T-cell (primary cell): ENCODE data around the gene OR1M1. TPM values are rescaled to one million over a fixed set of nuclear protein-coding genes. Genes with fewer than 3 reads are reported as not detected.

Experiments used
- ATAC-seq, 4 experiments: fragments of 200-7000 bp in 3 of 4; fragments of 150-1000 bp in 1 of 4; cut with Tn5 transposase; replicated peaks in 1 of 4; 1 replicate in 3 of 4; 2 replicates in 1 of 4; pipeline ENCODE4 v1.10.0; 2021; ENCODE audit warnings: moderate library complexity in 3 of 4, mild to moderate bottlenecking in 2 of 4, moderate number of reproducible peaks in 1 of 4
- CTCF ChIA-PET, 2 donors: fragments of 300-600 bp; sonication (Branson Sonifier 250); formaldehyde crosslinking; loops; one replicate each; lab custom pipeline; 2022; ENCODE audit warnings: antibody characterized with exemption in 2 of 2; lab: Charles Lee
- POLR2A ChIA-PET, 2 donors: fragments of 300-600 bp; sonication (Branson Sonifier 250); formaldehyde crosslinking; loops; one replicate each; lab custom pipeline; 2022; ENCODE audit warnings: antibody characterized with exemption in 2 of 2; lab: Charles Lee
- DNase-seq, 35 experiments: peaks; one replicate each; pipeline versions ENCODE4 v3.0.0 to v3.0.0-alpha.2; 2013 to 2023
- H3K27ac ChIP-seq: one replicate; pipeline ENCODE4 v1.5.1; 2013; ENCODE audit warnings: low read length
- H3K27me3 ChIP-seq, 2 experiments: replicated peaks in 1 of 2; 1 replicate in 1 of 2; 2 replicates in 1 of 2; pipeline versions ENCODE4 v1.6.1 to v1.7.0; 2013; ENCODE audit warnings: low read length in 1 of 2, mixed read lengths in 1 of 2; ENCODE audit not compliant: control insufficient read depth in 2 of 2, insufficient read depth in 2 of 2; ENCODE audit errors: extremely low read depth in 1 of 2
- H3K36me3 ChIP-seq, 2 donors: 1 replicate in 1 of 2; 2 replicates in 1 of 2; pipeline versions ENCODE4 v1.6.1 to v1.7.0; 2013; ENCODE audit warnings: low read length in 1 of 2; ENCODE audit not compliant: control insufficient read depth in 2 of 2, insufficient read depth in 1 of 2; ENCODE audit errors: extremely low read depth in 1 of 2
- H3K4me1 ChIP-seq, 2 experiments: 1 replicate in 1 of 2; 2 replicates in 1 of 2; pipeline versions ENCODE4 v1.6.1 to v1.7.0; 2013; ENCODE audit warnings: low read length in 2 of 2, mixed read lengths in 1 of 2; ENCODE audit not compliant: insufficient read depth in 2 of 2, control insufficient read depth in 1 of 2; ENCODE audit errors: extremely low read depth in 1 of 2
- H3K4me3 ChIP-seq, 2 donors: 1 replicate in 1 of 2; 2 replicates in 1 of 2; pipeline versions ENCODE4 v1.5.1 to v1.7.0; 2013; ENCODE audit warnings: mild to moderate bottlenecking in 2 of 2, low read length in 1 of 2, moderate library complexity in 1 of 2; ENCODE audit not compliant: control insufficient read depth in 1 of 2; ENCODE audit errors: extremely low read depth in 1 of 2
- H3K9me3 ChIP-seq: 2 replicates; pipeline ENCODE4 v1.7.0; 2013
- H3K27ac Mint-ChIP-seq, 2 donors: one replicate each; pipeline ENCODE4 v1.8.0; 2020 to 2021; ENCODE audit warnings: mild to moderate bottlenecking in 2 of 2, mixed read lengths in 2 of 2
- H3K27me3 Mint-ChIP-seq, 2 donors: one replicate each; pipeline ENCODE4 v1.8.0; 2021 to 2022; ENCODE audit warnings: mixed read lengths in 2 of 2
- H3K36me3 Mint-ChIP-seq: one replicate; pipeline ENCODE4 v1.8.0; 2021; ENCODE audit warnings: mixed read lengths
- H3K4me1 Mint-ChIP-seq, 3 donors: one replicate each; pipeline ENCODE4 v1.8.0; 2020 to 2022; ENCODE audit warnings: mixed read lengths in 3 of 3, mild to moderate bottlenecking in 1 of 3
- H3K4me3 Mint-ChIP-seq, 3 donors: one replicate each; pipeline ENCODE4 v1.8.0; 2020 to 2022; ENCODE audit warnings: mild to moderate bottlenecking in 3 of 3, mixed read lengths in 3 of 3, moderate library complexity in 3 of 3
- H3K9me3 Mint-ChIP-seq, 3 donors: one replicate each; pipeline ENCODE4 v1.8.0; 2020 to 2022; ENCODE audit warnings: mixed read lengths in 3 of 3
- WGBS: methylation state at CpG from one replicate; pipeline ENCODE4 v1.1.5; 2013; ENCODE audit warnings: missing lambda C conversion rate; ENCODE audit not compliant: insufficient coverage; 5-methylcytosine and 5-hydroxymethylcytosine counted together
- total RNA-seq, 35 experiments: library from RNA in 6 of 35; stranded (reverse) in 6 of 35; fragments of 120-200 nt in 1 of 35; gene quantifications; one replicate each; pipeline versions ENCODE4 v1.2.1 to v1.2.4 and lab custom pipeline; 2013 to 2026

The OR1M1 gene
- total RNA-seq (not detected), total RNA-seq (lab: John Stamatoyannopoulos, UW) (0 reads per million in 29 experiments)
- not detected for total RNA-seq (2013)

GRCh38 chr19:9086761-9087160, at the start of gene OR1M1:
Gene OR1M1 (plus strand): TSS chr19:9087061. CDS start chr19:9093245, 6,184 bp downstream.
- no peak for DNase-seq
- H3K27ac Mint-ChIP-seq, result no peak within 1 kb of the TSS
- H3K36me3 Mint-ChIP-seq, result no peaks in the 10 kb centered on the region
- no peak for ATAC-seq
- Histone ChIP-seq H3K27ac (no peak within 1 kb of the TSS), H3K36me3 (no peaks in the 10 kb centered on the region), H3K4me1 (no peaks in the 10 kb centered on the region), H3K4me3 (no peak within 1 kb of the TSS), H3K27me3 (peaks cover 0 to 9% of the 10 kb centered on the region in 2 experiments), H3K9me3 (no peaks in the 10 kb centered on the region)
- H3K4me3 Mint-ChIP-seq, result no peak within 1 kb of the TSS
- WGBS, result no CpG with 5 or more reads among the region's 2 CpGs
- no peaks in the 10 kb centered on the region for H3K9me3 Mint-ChIP-seq
- ChIA-PET POLR2A (no interaction called here), CTCF (no interaction called here)
- H3K27me3 Mint-ChIP-seq, result peaks cover 20 to 32% of the 10 kb centered on the region in 2 donors
- H3K4me1 Mint-ChIP-seq, result no peaks in the 10 kb centered on the region

GRCh38 chr19:9037400-9038062, 49.3 kb upstream of the OR1M1 start:
- Histone ChIP-seq H3K4me1 (no peaks in the 10 kb centered on the region), H3K36me3 (no peaks in the 10 kb centered on the region), H3K9me3 (no peaks in the 10 kb centered on the region), H3K27ac (no peak overlapping the region), H3K4me3 (no peak overlapping the region), H3K27me3 (peaks cover 0 to 8% of the 10 kb centered on the region in 2 experiments)
- CTCF ChIA-PET, result no interaction called here
- POLR2A ChIA-PET, result no interaction called here
- no peaks in the 10 kb centered on the region for H3K9me3 Mint-ChIP-seq
- no peak for ATAC-seq
- H3K27ac Mint-ChIP-seq, result no peak overlapping the region
- H3K4me1 Mint-ChIP-seq, result no peaks in the 10 kb centered on the region
- H3K36me3 Mint-ChIP-seq, result no peaks in the 10 kb centered on the region
- DNase-seq, result no peak
- peaks cover 11 to 15% of the 10 kb centered on the region in 2 donors for H3K27me3 Mint-ChIP-seq
- H3K4me3 Mint-ChIP-seq, result no peak overlapping the region
- 87% methylated on average over 6 of the region's 8 CpGs for WGBS

- ChIA-PET POLR2A (no interaction called here), CTCF (no interaction called here)
- DNase-seq (no peak), ATAC-seq (no peak)
- Mint-ChIP-seq H3K27me3 (peaks cover 11 to 17% of the 10 kb centered on the region in 2 donors), H3K4me3 (no peak overlapping the region), H3K4me1 (no peaks in the 10 kb centered on the region), H3K36me3 (no peaks in the 10 kb centered on the region), H3K27ac (no peak overlapping the region), H3K9me3 (no peaks in the 10 kb centered on the region)
- H3K4me1 ChIP-seq, result no peaks in the 10 kb centered on the region
- H3K36me3 ChIP-seq, result no peaks in the 10 kb centered on the region
- no peaks in the 10 kb centered on the region for H3K9me3 ChIP-seq
- H3K27me3 ChIP-seq, result peaks cover 0 to 8% of the 10 kb centered on the region in 2 experiments
- H3K4me3 ChIP-seq, result no peak overlapping the region
- H3K27ac ChIP-seq, result no peak overlapping the region
- WGBS, result no CpG with 5 or more reads among the region's 5 CpGs
These were observed 47.1 kb upstream of the OR1M1 start for GRCh38 chr19:9039728-9040127.

DNA sequence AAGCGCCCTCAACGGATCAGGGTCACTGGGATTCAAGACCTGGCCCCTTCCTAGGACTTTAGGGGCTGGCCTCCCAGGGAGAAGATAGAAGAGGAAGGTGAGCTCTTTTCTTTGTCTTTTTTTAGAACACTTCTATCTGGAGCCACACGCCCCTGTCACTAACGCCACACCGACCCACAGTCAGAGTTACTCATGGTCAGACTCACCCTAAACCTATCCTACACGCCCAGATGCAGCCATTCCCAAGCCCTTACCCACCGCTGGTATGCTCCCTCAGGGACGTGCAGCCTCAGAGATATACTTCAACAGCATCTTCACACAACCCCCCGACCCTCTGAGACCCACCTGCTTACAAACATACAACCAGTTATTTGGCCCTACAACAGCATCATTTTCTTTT, 46.7 kb upstream of the OR1M1 start:
- 79% methylated on average over 6 of the region's 9 CpGs for WGBS
- Histone ChIP-seq H3K27me3 (peaks cover 0 to 8% of the 10 kb centered on the region in 2 experiments), H3K4me1 (no peaks in the 10 kb centered on the region), H3K9me3 (no peaks in the 10 kb centered on the region), H3K4me3 (no peak overlapping the region), H3K36me3 (no peaks in the 10 kb centered on the region), H3K27ac (no peak overlapping the region)
- H3K36me3 Mint-ChIP-seq, result no peaks in the 10 kb centered on the region
- DNase-seq, result no peak
- ATAC-seq, result no peak
- no peak overlapping the region for H3K4me3 Mint-ChIP-seq
- CTCF ChIA-PET, result no interaction called here
- H3K27me3 Mint-ChIP-seq, result peaks cover 14 to 17% of the 10 kb centered on the region in 2 donors
- no peak overlapping the region for H3K27ac Mint-ChIP-seq
- no peaks in the 10 kb centered on the region for H3K9me3 Mint-ChIP-seq
- H3K4me1 Mint-ChIP-seq, result no peaks in the 10 kb centered on the region
- POLR2A ChIA-PET, result no interaction called here

DNA sequence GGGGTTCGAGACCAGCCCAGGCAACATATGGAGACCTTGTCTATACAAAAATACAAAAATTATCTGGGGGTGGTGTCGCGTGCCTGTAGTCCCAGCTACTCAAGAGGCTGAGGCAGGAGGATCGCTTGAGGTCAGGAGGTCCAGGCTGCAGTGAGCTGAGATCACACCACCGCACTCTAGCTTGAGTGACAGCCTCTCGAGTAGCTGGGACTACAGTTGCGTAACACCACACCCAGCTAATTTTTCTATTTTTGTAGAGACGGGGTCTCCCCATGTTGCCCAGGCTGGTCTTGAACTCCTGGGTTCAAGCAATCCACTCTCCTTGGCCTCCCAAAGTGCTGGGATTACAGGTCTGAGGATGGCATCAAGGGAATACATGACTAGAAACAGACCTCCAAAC, 45.8 kb upstream of the OR1M1 start:
- H3K9me3 Mint-ChIP-seq, result no peaks in the 10 kb centered on the region
- no peaks in the 10 kb centered on the region for H3K4me1 Mint-ChIP-seq
- Histone ChIP-seq H3K36me3 (no peaks in the 10 kb centered on the region), H3K4me1 (no peaks in the 10 kb centered on the region), H3K27me3 (peaks cover 0 to 8% of the 10 kb centered on the region in 2 experiments), H3K27ac (no peak overlapping the region), H3K4me3 (no peak overlapping the region), H3K9me3 (no peaks in the 10 kb centered on the region)
- no peak for ATAC-seq
- 82% methylated on average over 5 of the region's 8 CpGs for WGBS
- peaks cover 18% of the 10 kb centered on the region in 2 donors for H3K27me3 Mint-ChIP-seq
- no peaks in the 10 kb centered on the region for H3K36me3 Mint-ChIP-seq
- POLR2A ChIA-PET, result no interaction called here
- H3K27ac Mint-ChIP-seq, result no peak overlapping the region
- no peak overlapping the region for H3K4me3 Mint-ChIP-seq
- CTCF ChIA-PET, result no interaction called here
- no peak for DNase-seq

DNA sequence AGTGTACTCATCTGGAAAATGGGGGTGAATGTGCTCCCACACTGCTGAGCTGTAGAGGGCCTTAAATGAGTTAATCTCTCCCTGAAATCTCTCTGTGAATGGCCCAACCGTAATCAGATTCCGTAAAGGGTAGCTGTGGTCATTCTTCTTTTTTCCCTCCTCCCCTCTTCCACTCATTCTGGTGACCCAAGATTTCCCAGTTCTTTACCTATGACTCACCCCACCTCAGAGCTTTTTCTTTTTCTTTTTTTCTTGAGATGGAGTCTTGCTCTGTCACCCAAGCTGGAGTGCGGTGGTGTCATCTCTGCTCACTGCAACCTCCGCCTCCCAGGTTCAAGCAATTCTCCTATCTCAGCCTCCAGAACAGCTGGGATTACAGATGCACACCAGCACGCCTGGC, 43.3 kb upstream of the OR1M1 start:
- no peak for DNase-seq
- WGBS, result 100% methylated on average over 2 of the region's 5 CpGs
- Mint-ChIP-seq H3K27me3 (peaks cover 21% of the 10 kb centered on the region in 2 donors), H3K27ac (no peak overlapping the region), H3K4me3 (no peak overlapping the region), H3K9me3 (no peaks in the 10 kb centered on the region), H3K4me1 (no peaks in the 10 kb centered on the region), H3K36me3 (no peaks in the 10 kb centered on the region)
- ATAC-seq, result no peak
- Histone ChIP-seq H3K27me3 (peaks cover 0 to 13% of the 10 kb centered on the region in 2 experiments), H3K36me3 (no peaks in the 10 kb centered on the region), H3K27ac (no peak overlapping the region), H3K4me3 (no peak overlapping the region), H3K9me3 (no peaks in the 10 kb centered on the region), H3K4me1 (no peaks in the 10 kb centered on the region)
- ChIA-PET CTCF (no interaction called here), POLR2A (no interaction called here)
